HG02885 (cell line): ENCODE data around the gene GRIK5.

ENCODE experiments used
- ATAC-seq: cut with Tn5 transposase; IDR thresholded peaks from one replicate; pipeline ENCODE4 v1.9.1; 2021; ENCODE audit warnings: mild to moderate bottlenecking; ENCODE audit not compliant: unreplicated experiment, poor library complexity

GRIK5 gene

GRCh38 chr19:42095814-42096230 lies 25.8 kb upstream of the GRIK5 start:
- ATAC-seq = no peak

DNA sequence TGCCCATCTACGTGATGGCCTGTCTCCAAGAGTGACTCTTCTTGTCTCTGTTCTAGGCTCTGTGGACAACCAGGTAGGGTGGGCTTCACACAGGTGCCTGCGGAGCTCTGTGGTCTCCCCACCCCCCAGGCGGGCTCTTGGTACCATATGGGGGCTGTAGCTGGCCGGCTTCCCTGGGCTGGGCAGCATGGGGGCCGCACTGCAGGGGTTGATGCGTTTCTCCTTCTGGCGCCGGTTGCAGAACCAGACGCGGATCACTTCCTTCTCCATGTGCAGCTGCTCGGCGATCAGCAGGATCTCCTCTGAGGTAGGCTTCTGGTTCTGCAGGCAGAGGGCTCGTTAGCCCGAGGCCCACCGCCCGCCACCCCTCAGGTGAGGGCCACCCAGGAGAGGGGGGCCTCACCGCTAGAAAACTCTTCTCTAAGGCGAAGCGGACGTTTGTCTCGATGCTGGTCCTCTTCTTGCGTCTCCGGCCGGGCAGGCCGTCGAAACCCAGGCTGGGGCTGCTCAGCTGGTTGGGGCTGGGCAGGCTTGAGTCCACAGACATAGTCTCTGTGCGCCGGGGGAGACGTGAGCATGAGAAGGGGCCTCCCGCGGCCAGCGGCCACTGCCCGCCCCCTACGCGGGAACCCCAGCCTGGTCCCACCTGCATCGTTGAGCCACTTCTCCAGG lies 25.3 kb upstream of the GRIK5 start:
- no peak for ATAC-seq

GRCh38 chr19:42093926-42094325 lies 23.9 kb upstream of the GRIK5 start:
- ATAC-seq = no peak

- no peak for ATAC-seq
These were observed 23.5 kb upstream of the GRIK5 start for GRCh38 chr19:42093505-42093904.

- no peak for ATAC-seq
These were observed 22.3 kb upstream of the GRIK5 start for GRCh38 chr19:42092350-42092749.

DNA sequence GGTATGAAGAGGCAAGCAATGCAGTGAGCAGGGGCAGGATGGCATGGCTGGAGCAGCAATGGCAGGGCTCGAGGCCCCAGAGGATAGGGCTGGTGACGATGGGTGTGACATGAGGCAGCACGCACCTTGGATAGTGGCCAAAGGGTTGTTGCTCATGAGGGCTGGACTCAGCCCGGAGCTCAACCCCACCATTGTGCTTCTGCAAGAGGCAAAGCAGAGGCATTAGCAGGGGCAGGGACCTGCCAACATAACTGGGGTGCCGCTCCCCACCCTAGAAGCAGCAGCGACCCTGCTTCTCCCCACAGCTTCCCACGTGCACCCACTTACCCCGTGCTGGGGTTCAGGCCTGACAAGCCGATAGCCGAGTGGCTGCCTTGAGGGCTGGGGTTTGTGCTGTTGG lies 21.7 kb upstream of the GRIK5 start:
- no peak for ATAC-seq

- no peak for ATAC-seq
These were observed 21.3 kb upstream of the GRIK5 start for GRCh38 chr19:42091300-42091699.

DNA sequence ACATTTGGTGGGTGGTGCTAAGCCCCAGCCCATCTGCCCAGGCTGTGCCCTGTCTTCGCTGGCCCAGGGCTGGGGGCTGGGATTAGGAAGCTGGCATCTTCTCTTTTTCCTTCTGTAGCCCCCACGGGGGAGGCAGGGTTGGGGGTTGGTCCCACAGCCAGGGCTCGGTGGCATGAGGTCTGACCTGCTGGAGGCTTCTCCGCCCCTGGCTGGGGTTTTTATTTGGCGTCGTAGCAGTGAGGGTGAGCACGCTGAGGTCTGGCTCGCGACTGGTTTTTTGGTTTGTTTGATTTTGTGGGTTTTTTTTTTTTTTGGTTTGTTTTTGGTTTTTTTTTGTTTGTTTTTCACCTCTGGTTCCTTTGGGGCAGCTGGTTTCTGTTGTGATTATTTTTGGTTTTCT lies 20.7 kb upstream of the GRIK5 start:
- ATAC-seq = no peak

- no peak for ATAC-seq
These were observed 19.8 kb upstream of the GRIK5 start for GRCh38 chr19:42089772-42090171.

DNA sequence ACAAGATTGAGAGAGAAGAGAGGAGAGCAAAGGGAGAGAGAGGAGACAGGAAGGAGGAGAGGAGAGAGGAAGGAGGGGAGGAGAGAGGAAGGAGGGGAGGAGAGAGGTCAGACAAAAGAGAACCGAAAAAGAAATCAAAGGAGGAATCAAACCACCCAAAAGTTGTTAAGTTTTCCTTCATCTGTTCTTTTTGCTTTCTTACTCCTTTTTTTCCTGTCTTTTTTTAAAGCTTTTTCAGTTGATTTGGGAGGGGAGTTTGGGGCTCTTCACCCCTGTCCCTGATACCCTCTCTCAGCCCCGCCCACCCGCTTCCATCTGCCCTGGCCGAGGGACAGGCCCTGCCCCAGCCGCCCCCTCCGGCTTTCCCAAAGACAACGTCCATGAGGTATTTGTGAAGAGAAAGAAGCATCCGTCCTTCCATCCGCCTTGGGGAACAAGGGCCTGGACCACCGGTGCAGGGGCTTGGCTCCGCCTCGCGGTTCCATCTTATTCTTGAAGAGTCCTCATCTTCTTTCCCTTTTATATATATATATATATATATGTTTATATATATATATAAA lies 19.3 kb upstream of the GRIK5 start:
- ATAC-seq = no peak

- no peak for ATAC-seq
These were observed 18.6 kb upstream of the GRIK5 start for GRCh38 chr19:42088471-42089190.

DNA sequence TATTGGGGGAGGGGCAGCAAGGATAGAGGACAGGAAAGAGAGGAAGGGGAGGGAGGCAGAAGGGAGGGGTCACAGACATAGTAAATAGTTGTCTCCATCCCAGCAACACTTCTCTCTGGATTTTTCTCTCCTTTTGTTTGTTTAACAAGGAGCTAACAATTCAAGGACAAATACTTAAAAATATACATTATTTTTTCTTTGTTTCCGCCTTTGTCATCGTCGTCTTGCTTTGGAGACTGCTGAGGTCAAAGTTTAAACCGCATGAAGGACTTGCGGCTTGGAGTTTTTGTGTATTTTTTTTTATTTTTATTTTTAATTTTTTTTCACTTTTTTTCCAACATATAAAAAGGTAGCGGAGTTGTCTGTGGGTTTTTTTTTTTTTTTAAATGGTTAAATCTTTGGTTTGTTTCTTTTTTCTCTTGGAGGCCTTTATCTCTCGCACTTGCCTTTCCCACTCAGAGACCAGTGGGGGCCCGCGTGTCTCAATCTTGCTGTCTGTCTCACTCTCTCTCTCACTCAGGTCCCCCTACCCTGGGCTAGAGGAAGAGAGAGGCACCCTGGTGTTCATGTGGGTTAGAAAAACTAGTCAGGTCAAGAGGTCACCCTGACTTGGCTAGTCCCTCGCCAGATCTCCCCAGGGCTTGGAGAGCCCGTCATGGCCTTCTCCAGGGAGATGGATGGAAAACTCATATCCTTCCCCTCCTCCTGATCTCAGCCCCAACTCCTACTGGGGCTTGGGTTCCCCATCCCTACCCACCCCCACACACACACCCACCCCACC lies 17.0 kb upstream of the GRIK5 start:
- no peak for ATAC-seq

DNA sequence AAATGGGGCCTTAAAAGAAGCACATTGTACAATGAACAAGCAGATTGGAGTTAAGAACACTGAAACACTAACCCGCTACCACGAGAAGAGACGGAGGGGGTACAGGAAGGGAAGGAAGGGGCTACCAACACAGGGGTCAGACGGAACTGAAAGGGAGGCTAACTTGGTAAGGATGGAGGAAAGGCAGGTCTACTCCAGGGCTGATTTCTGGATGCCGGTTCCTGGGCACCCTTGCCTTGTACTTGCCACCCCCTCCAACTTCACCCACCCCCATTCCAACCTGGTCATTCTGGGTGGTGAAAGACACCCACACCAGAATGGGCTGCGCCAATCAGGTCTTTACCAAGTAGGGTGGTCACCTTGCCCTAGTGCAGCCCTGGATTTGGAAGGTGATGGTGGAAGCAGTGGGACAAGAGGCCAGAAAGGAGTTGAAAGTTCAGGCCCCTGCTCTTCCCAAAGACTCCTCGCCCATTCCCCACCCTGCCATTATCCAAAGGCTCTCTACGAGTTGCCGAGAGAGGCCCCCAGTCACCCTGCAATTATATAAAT lies 16.3 kb upstream of the GRIK5 start:
- ATAC-seq = no peak

DNA sequence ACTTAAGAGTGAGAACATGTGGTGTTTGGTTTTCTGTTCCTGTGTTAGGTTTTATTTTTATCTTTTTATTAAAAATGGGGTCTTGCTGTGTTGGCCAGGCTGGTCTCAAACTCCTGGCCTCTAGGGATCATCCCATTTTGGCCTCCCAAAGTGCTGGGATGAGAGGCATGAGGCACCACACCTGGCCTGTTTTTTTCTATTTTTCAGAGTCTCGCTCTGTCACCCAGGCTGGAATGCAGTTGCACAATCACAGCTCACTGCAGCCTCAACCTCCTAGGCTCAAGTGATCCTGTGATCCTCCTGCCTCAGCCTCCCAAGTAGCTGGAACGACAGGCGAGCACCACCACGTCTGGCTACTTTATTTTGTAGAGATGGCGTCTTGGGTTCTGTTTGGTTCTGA lies 13.5 kb upstream of the GRIK5 start:
- ATAC-seq = no peak

DNA sequence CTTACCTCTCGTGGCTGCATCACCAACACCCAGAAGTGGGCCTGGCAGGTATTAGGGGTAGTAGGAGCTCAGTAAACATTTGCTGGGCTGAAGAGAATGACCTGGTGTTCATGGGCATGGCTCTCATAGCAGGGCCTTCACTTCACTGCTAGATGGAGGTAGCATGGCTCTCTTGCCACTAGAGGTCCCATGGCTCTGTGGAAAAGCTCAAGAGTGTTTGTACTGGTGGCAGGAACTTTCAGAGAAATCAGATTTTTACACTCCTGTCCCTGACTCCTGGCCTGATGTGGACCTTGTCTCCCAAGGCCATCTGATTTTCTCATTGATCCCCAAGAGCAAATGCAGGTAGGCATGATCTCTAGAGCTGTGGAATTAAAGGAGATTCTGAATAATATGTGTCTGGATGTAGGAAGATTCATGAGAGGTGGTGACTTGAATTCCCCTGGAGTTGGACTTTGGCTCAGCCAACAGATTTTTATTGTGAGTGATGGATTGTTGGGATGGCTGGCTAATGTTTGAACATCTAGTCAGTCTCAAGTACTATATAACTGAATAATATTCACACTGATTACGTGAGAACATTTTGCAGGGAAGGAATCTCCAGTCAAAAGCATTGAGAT lies 11.7 kb upstream of the GRIK5 start:
- no peak for ATAC-seq

DNA sequence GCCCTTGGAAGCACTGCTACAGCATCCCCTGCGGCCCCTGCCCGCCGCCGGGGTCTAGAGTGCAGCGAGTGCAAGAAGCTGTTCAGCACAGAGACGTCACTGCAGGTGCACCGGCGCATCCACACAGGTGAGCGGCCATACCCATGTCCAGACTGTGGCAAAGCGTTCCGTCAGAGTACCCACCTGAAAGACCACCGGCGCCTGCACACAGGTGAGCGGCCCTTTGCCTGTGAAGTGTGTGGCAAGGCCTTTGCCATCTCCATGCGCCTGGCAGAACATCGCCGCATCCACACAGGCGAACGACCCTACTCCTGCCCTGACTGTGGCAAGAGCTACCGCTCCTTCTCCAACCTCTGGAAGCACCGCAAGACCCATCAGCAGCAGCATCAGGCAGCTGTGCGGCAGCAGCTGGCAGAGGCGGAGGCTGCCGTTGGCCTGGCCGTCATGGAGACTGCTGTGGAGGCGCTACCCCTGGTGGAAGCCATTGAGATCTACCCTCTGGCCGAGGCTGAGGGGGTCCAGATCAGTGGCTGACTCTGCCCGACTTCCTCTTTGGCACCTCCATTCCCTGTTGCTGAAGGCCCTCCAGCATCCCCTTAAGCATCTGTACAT lies 10.9 kb upstream of the GRIK5 start:
- ATAC-seq = no peak

GRCh38 chr19:42079886-42080763 lies 10.1 kb upstream of the GRIK5 start:
- ATAC-seq = no peak

DNA sequence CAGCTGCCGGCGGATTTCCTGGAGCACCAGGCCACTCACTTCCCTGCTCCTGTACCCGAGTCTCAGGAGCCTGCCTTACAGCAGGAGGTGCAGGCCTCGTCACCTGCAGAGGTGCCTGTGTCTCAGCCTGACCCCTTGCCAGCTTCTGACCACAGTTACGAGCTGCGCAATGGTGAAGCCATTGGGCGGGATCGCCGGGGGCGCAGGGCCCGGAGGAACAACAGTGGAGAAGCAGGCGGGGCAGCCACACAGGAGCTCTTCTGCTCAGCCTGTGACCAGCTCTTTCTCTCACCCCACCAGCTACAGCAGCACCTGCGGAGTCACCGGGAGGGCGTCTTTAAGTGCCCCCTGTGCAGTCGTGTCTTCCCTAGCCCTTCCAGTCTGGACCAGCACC lies 9.3 kb upstream of the GRIK5 start:
- ATAC-seq = no peak
